KMS-11 (cell line): ENCODE results near the gene VPS45.

Experiments used
- H2AFZ ChIP-seq: fragments of 200-600 bp; sonication (generic); 2 replicates; pipeline ENCODE4 v1.6.1; 2016; ENCODE audit warnings: antibody characterized with exemption, mixed run types, low read depth
- H3K27ac ChIP-seq: fragments of 200-600 bp; sonication (generic); 2 replicates; pipeline ENCODE4 v1.6.1; 2016; ENCODE audit warnings: mild to moderate bottlenecking, mixed run types
- H3K27me3 ChIP-seq: fragments of 200-600 bp; sonication (generic); 2 replicates; pipeline ENCODE4 v1.6.1; 2017; ENCODE audit warnings: mild to moderate bottlenecking, low read depth, mixed run types, moderate library complexity; ENCODE audit not compliant: insufficient read depth
- H3K36me3 ChIP-seq: fragments of 200-600 bp; sonication (generic); 2 replicates; pipeline ENCODE4 v1.6.1; 2017; ENCODE audit warnings: mild to moderate bottlenecking, mixed run types; ENCODE audit not compliant: insufficient read depth
- H3K4me1 ChIP-seq: fragments of 200-600 bp; sonication (generic); 2 replicates; pipeline ENCODE4 v1.6.1; 2016; ENCODE audit warnings: mild to moderate bottlenecking, low read depth, mixed run types; ENCODE audit not compliant: poor library complexity, severe bottlenecking
- H3K4me2 ChIP-seq: fragments of 200-600 bp; sonication (generic); 2 replicates; pipeline ENCODE4 v1.7.0; 2016; ENCODE audit warnings: mild to moderate bottlenecking, mixed run types
- H3K4me3 ChIP-seq: fragments of 200-600 bp; sonication (generic); IDR thresholded peaks from 2 replicates; pipeline ENCODE4 v1.6.1; 2017; ENCODE audit warnings: low read depth, low read length, mixed read lengths; ENCODE audit not compliant: insufficient read depth
- H3K79me2 ChIP-seq: fragments of 200-600 bp; sonication (generic); 2 replicates; pipeline ENCODE4 v1.6.1; 2016; ENCODE audit warnings: low read depth, mixed run types; ENCODE audit not compliant: insufficient read depth
- H3K9ac ChIP-seq: fragments of 200-600 bp; sonication (generic); 2 replicates; pipeline ENCODE4 v1.6.1; 2016; ENCODE audit warnings: mild to moderate bottlenecking, mixed run types
- H4K20me1 ChIP-seq: fragments of 200-600 bp; sonication (generic); 2 replicates; pipeline ENCODE4 v1.6.1; 2016; ENCODE audit warnings: mild to moderate bottlenecking, mixed run types; ENCODE audit not compliant: insufficient read depth
- CTCF ChIP-seq: fragments of 200-600 bp; sonication (generic); conservative IDR thresholded peaks from 2 replicates; pipeline ENCODE4 v1.6.1; 2017; ENCODE audit warnings: low read depth, mild to moderate bottlenecking, antibody characterized with exemption, low read length, moderate library complexity, mixed read lengths

The VPS45 gene

GRCh38 chr1:150109586-150109985, 42.0 kb downstream of the VPS45 start:
- Histone ChIP-seq H3K4me1 (peaks cover 36% of the 10 kb centered on the region), H3K4me3 (no peak overlapping the region), H3K79me2 (no peaks in the 10 kb centered on the region), H2AFZ (no peak overlapping the region), H4K20me1 (no peaks in the 10 kb centered on the region), H3K36me3 (no peaks in the 10 kb centered on the region), H3K27ac (no peak overlapping the region), H3K27me3 (no peaks in the 10 kb centered on the region), H3K9ac (no peak overlapping the region), H3K4me2 (no peak overlapping the region)
- TF ChIP-seq CTCF: no peak

- Histone ChIP-seq H3K4me2 (no peak overlapping the region), H3K27me3 (no peaks in the 10 kb centered on the region), H3K36me3 (no peaks in the 10 kb centered on the region), H4K20me1 (no peaks in the 10 kb centered on the region), H3K9ac (no peak overlapping the region), H3K27ac (no peak overlapping the region), H2AFZ (no peak overlapping the region), H3K4me1 (peaks cover 32% of the 10 kb centered on the region), H3K79me2 (no peaks in the 10 kb centered on the region), H3K4me3 (no peak overlapping the region)
- TF ChIP-seq CTCF: no peak
These were observed 42.5 kb downstream of the VPS45 start for GRCh38 chr1:150110116-150110515.

- H2AFZ ChIP-seq: no peak overlapping the region
- no peaks in the 10 kb centered on the region for H3K36me3 ChIP-seq
- H3K9ac ChIP-seq: no peak overlapping the region
- H3K4me1 ChIP-seq: peaks cover 16% of the 10 kb centered on the region
- no peak for TF ChIP-seq CTCF
- no peak overlapping the region for H3K4me2 ChIP-seq
- no peak overlapping the region for H3K4me3 ChIP-seq
- no peaks in the 10 kb centered on the region for H3K79me2 ChIP-seq
- H3K27ac ChIP-seq: no peak overlapping the region
- H3K27me3 ChIP-seq: no peaks in the 10 kb centered on the region
- H4K20me1 ChIP-seq: no peaks in the 10 kb centered on the region
These were observed 44.1 kb downstream of the VPS45 start for GRCh38 chr1:150111670-150112069.

GRCh38 chr1:150115121-150115520, 47.5 kb downstream of the VPS45 start:
- H3K36me3 ChIP-seq: no peaks in the 10 kb centered on the region
- H3K27me3 ChIP-seq: no peaks in the 10 kb centered on the region
- H3K79me2 ChIP-seq: no peaks in the 10 kb centered on the region
- no peak overlapping the region for H3K4me2 ChIP-seq
- H3K9ac ChIP-seq: no peak overlapping the region
- H3K27ac ChIP-seq: no peak overlapping the region
- H2AFZ ChIP-seq: no peak overlapping the region
- no peak overlapping the region for H3K4me3 ChIP-seq
- no peaks in the 10 kb centered on the region for H3K4me1 ChIP-seq
- no peaks in the 10 kb centered on the region for H4K20me1 ChIP-seq
- no peak for TF ChIP-seq CTCF
